Measurements from ENCODE around the gene SLC10A7. TPM values are rescaled to one million over a fixed set of nuclear protein-coding genes. Genes with fewer than 3 reads are reported as not detected.

The SLC10A7 gene
- total and polyA plus RNA-seq, 12 donors = 1.7 to 27.5 (median 13.0) TPM

DNA sequence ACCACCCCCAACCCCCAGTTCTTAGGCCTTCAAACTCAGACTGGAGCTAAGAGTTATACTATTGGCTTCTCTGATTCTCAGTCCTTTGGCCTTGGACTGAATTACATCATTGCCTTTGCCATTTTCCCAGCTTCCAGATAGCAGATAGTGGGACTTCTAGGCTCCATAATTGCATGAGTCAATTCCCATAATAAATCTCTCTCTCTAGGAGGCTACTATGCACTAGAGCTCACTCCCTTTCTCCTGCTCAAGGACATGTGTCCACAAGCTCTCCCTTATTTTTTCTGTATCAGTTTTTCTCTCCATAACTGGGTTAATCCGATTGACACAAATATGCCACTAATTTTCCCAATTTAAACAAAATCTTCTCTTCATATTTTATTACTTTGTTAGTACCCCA is 204.0 kb downstream of the SLC10A7 start:
- H3K4me3 ChIP-seq = no peak overlapping the region
- H3K36me3 ChIP-seq (replicated peaks in 1 of 2) = no peaks in the 10 kb centered on the region
- peak in 3 of 7 donors; percentile 14 to 33 (median 24) for DNase-seq
- H3K27ac ChIP-seq = no peak overlapping the region
- H3K4me1 ChIP-seq (replicated peaks in 1 of 2) = no peaks in the 10 kb centered on the region
- TF ChIP-seq POLR2A (IDR thresholded peaks at IDR 0.05) (no peak), CTCF (IDR thresholded peaks at IDR 0.05) (no peak)
- WGBS, 4 donors = 58 to 71% (median 63%) methylated on average over 1 of the region's 1 CpG
- intact Hi-C loops (cut with DNase I) = no loop called here
- H3K27me3 ChIP-seq = no peaks in the 10 kb centered on the region
- no peaks in the 10 kb centered on the region for H3K9me3 ChIP-seq (replicated peaks in 1 of 3)

DNA sequence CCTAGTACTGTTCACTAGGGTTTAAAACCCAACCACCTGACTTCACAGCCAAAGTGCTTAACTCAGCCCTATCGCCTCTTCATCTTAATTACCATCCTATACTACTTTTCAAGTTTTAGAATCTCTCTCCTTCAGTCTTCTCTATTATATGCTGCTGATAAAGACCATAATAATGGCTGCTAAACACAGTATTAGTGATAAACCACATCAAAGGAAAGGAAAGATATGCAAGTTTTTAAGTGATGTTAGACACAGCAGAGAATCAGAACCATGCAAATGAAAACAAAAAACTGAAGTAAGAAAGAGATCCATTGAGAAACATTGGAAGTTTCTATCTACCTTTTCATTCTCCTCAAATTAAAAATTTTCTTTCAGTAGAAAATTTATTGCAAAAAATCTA is 206.6 kb downstream of the SLC10A7 start:
- intact Hi-C loops (cut with DNase I) = no loop called here
- no peak for DNase-seq
- Histone ChIP-seq H3K36me3 (replicated peaks in 1 of 2) (no peaks in the 10 kb centered on the region), H3K9me3 (replicated peaks in 1 of 3) (no peaks in the 10 kb centered on the region), H3K27ac (no peak overlapping the region), H3K27me3 (no peaks in the 10 kb centered on the region), H3K4me1 (replicated peaks in 1 of 2) (no peaks in the 10 kb centered on the region), H3K4me3 (no peak overlapping the region)
- 96 to 100% (median 97%) methylated on average over 1 of the region's 1 CpG for WGBS, 4 donors
- TF ChIP-seq CTCF (IDR thresholded peaks at IDR 0.05) = no peak
- no peak for TF ChIP-seq POLR2A (IDR thresholded peaks at IDR 0.05)

DNA sequence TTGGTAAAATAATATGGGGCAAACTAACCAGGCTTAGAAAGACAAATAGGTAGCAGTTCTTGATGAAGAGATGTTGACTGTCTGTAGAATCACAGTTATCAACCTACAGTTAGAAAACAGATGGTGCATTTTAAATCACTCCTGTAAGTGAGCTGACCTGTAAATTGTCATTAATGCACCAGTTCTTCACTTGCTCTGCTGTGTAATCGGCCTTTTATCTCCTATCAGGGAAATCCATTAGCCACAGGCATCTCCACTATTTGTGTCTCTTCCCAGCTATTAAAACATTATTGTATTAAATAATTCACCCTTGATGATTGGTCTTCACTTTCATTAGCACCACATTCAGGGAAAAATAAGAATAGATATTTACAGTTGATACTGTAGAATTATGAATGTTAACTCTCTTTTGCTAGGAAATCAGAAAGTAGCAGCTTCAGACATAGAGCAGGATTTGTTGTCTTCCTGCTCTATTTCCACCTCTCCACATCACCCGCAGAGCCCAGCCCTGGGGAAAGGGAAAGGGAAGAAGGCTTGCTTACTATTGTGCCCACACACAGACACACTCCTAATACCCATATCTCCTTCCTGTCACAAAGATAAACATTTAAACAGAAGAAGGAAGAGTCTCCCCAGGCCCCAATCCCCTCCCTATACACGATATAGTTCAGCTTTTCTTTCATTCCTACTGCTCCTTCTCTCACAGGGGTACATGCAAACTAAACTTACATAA is 210.3 kb downstream of the SLC10A7 start:
- no peak for TF ChIP-seq CTCF (IDR thresholded peaks at IDR 0.05)
- TF ChIP-seq POLR2A (IDR thresholded peaks at IDR 0.05) = no peak
- DNase-seq = no peak
- no peaks in the 10 kb centered on the region for H3K36me3 ChIP-seq (replicated peaks in 1 of 2)
- intact Hi-C loops (cut with DNase I) = no loop called here
- no peaks in the 10 kb centered on the region for H3K27me3 ChIP-seq
- H3K9me3 ChIP-seq (replicated peaks in 1 of 3) = no peaks in the 10 kb centered on the region
- no peak overlapping the region for H3K4me3 ChIP-seq
- no peak overlapping the region for H3K27ac ChIP-seq
- WGBS, 4 donors = 69 to 80% (median 78%) methylated on average over 3 of the region's 3 CpGs
- H3K4me1 ChIP-seq (replicated peaks in 1 of 2) = no peaks in the 10 kb centered on the region

DNA sequence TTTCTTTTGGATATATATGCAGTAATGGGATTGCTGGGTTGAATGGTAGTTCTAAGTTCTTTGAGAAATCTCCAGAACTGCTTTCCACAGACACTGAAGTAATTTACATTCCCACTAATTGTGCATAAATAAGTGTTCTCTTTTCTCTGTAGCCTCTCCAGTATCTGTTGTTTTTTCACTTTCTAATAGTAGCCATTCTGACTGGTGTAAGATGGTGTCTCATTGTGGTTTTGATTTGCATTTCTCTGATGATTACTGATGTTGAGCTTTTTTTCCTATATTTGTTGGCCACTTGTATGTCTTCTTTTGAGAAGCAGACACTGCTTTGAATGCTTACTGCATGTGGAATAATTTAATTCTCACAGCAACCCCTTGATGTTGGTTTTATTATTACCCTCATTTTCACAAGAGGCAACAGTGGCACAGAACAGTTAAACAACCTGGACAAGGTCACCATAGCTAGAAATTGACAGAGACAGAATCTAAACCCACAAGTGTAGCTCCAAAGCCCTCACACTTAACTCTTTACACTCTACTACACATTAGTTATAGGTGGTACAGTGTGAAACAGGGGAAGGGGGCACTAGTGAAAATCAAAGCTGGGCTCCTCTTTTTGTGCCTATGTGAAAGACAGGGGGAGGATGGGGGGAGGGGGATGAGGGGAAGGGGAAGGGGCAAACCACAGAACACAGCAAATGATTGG is 211.3 kb downstream of the SLC10A7 start:
- H3K9me3 ChIP-seq (replicated peaks in 1 of 3) = no peaks in the 10 kb centered on the region
- no peak overlapping the region for H3K4me3 ChIP-seq
- H3K4me1 ChIP-seq (replicated peaks in 1 of 2) = no peaks in the 10 kb centered on the region
- no peaks in the 10 kb centered on the region for H3K27me3 ChIP-seq
- intact Hi-C loops (cut with DNase I) = no loop called here
- TF ChIP-seq CTCF (IDR thresholded peaks at IDR 0.05) (no peak), POLR2A (IDR thresholded peaks at IDR 0.05) (no peak)
- H3K27ac ChIP-seq = no peak overlapping the region
- H3K36me3 ChIP-seq (replicated peaks in 1 of 2) = no peaks in the 10 kb centered on the region
- no peak for DNase-seq

Measured in adrenal gland (tissue), 12 donors.